ENCODE data around the gene ATP9B.

GRCh38 chr18:79409313-79409712 lies 340.1 kb downstream of the ATP9B start:
- TF ChIP-seq, protein P1, sequence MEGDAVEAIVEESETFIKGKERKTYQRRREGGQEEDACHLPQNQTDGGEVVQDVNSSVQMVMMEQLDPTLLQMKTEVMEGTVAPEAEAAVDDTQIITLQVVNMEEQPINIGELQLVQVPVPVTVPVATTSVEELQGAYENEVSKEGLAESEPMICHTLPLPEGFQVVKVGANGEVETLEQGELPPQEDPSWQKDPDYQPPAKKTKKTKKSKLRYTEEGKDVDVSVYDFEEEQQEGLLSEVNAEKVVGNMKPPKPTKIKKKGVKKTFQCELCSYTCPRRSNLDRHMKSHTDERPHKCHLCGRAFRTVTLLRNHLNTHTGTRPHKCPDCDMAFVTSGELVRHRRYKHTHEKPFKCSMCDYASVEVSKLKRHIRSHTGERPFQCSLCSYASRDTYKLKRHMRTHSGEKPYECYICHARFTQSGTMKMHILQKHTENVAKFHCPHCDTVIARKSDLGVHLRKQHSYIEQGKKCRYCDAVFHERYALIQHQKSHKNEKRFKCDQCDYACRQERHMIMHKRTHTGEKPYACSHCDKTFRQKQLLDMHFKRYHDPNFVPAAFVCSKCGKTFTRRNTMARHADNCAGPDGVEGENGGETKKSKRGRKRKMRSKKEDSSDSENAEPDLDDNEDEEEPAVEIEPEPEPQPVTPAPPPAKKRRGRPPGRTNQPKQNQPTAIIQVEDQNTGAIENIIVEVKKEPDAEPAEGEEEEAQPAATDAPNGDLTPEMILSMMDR (IDR thresholded peaks at IDR 0.05; ENCODE audit: insufficient read depth, low read depth, low read length) = no peak
- TF ChIP-seq EZH2 (IDR thresholded peaks at IDR 0.05; ENCODE audit: insufficient read depth, low read length) = no peak

Data from astrocyte (in vitro differentiated cells and primary cell).